AG04449 (cell line): ENCODE measurements around the gene ARID2.

Source experiments
- CTCF ChIA-PET: fragments of 350-600 bp; formaldehyde crosslinking; extraction: SDS; loops from one replicate; lab custom pipeline; 2021; ENCODE audit warnings: antibody characterized with exemption; lab: Yijun Ruan, JAX
- POLR2A ChIA-PET: fragments of 400-600, 350-600 bp; formaldehyde crosslinking; extraction: SDS; loops from one replicate; lab custom pipeline; 2020; ENCODE audit warnings: antibody characterized with exemption, inconsistent platforms; lab: Yijun Ruan, JAX
- DNase-seq: peaks from one replicate; pipeline ENCODE4 v3.0.0-alpha.2; 2010; ENCODE audit warnings: low read depth, low spot score
- H3K4me3 ChIP-seq: 2 replicates; pipeline ENCODE4 v1.5.1; 2011; ENCODE audit warnings: low read depth, mild to moderate bottlenecking, control low read depth, low read length
- TF ChIP-seq, protein P1 (sequence below): IDR thresholded peaks from one replicate; pipeline ENCODE4 v1.5.1; 2011; ENCODE audit warnings: mild to moderate bottlenecking, moderate library complexity, low read length, control low read depth, inconsistent platforms; ENCODE audit not compliant: insufficient read depth; ENCODE audit errors: missing control alignments

The ARID2 gene

GRCh38 chr12:45688183-45688582 is 41.3 kb upstream of the ARID2 start:
- TF ChIP-seq, protein P1, sequence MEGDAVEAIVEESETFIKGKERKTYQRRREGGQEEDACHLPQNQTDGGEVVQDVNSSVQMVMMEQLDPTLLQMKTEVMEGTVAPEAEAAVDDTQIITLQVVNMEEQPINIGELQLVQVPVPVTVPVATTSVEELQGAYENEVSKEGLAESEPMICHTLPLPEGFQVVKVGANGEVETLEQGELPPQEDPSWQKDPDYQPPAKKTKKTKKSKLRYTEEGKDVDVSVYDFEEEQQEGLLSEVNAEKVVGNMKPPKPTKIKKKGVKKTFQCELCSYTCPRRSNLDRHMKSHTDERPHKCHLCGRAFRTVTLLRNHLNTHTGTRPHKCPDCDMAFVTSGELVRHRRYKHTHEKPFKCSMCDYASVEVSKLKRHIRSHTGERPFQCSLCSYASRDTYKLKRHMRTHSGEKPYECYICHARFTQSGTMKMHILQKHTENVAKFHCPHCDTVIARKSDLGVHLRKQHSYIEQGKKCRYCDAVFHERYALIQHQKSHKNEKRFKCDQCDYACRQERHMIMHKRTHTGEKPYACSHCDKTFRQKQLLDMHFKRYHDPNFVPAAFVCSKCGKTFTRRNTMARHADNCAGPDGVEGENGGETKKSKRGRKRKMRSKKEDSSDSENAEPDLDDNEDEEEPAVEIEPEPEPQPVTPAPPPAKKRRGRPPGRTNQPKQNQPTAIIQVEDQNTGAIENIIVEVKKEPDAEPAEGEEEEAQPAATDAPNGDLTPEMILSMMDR, result no peak
- ChIA-PET POLR2A (no interaction called here), CTCF (no interaction called here)
- no peak overlapping the region for H3K4me3 ChIP-seq
- DNase-seq, result no peak

DNA sequence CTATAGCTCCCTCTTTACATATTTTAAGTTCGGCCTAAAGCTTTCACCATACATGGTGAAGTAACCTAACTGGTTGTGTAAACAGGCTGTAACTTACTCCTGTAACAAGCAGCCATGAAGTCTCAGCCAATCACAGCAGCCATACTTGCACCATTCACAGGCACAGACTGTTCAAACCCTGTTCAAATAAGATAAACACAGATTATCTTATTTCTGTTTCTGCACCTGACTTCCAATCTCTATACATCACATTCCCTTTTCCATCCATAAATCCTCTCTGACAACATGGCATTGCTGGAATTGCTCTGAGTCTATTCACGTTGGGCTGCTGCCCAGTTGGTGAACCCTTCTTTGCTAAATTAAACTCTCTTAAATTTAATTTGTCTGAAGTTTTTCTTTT is 34.5 kb upstream of the ARID2 start:
- no peak for DNase-seq
- TF ChIP-seq, protein P1, result no peak
- POLR2A ChIA-PET, result no interaction called here
- H3K4me3 ChIP-seq, result no peak overlapping the region
- CTCF ChIA-PET, result no interaction called here

GRCh38 chr12:45695606-45696005 is 33.9 kb upstream of the ARID2 start:
- DNase-seq, result no peak
- POLR2A ChIA-PET, result interaction anchor here (0.5 kb wide), 1 partner anchor 94 kb away, joined by 3 read pairs; no protein-coding TSS in a partner anchor
- TF ChIP-seq, protein P1, result no peak
- CTCF ChIA-PET, result no interaction called here
- no peak overlapping the region for H3K4me3 ChIP-seq

DNA sequence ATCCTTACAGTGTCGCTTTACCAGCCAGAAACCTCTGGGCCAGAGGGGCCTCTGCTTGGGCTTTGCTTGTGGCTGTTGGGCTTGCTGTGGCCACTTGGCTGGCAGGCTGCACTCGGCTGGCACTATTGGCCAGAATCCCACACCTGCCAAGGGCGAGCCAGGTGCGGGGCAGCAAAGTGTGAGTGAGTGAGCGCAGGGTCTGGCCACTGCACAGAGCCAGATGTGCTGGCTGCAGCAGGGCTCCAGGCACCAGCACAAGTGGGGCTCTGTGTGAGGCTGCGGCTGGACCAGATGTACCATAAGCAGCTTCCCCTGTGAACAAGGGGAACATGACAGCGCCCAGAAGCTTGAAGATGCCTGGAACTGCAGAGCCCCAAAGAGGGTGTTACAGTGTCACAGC is 33.5 kb upstream of the ARID2 start:
- H3K4me3 ChIP-seq, result no peak overlapping the region
- TF ChIP-seq, protein P1, result no peak
- POLR2A ChIA-PET, result interaction anchor here (0.5 kb wide), 1 partner anchor 94 kb away, joined by 3 read pairs; no protein-coding TSS in a partner anchor
- no peak for DNase-seq
- CTCF ChIA-PET, result no interaction called here

GRCh38 chr12:45697371-45697770 is 32.1 kb upstream of the ARID2 start:
- POLR2A ChIA-PET, result no interaction called here
- CTCF ChIA-PET, result no interaction called here
- TF ChIP-seq, protein P1, result no peak
- DNase-seq, result no peak
- H3K4me3 ChIP-seq, result no peak overlapping the region

DNA sequence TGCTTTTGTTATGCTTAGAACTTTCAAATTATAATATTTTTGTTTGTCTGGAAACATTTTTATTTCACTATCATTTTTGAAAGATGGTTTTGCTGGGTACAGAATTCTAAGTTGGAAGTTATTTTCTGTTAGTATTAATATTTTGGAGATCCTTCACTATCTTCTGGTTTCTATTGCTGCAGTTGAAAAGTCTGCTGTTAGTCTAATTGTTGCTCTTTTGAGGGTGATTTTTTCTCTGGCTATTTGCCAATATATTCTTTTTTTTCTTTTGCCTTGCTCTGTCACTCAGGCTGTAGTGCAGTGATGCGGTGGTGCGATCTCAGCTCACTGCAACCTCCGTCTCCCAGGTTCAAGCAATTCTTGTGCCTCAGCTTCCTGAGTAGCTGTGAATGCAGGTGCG is 28.2 kb upstream of the ARID2 start:
- ChIA-PET CTCF (interaction anchor here (0.7 kb wide), 1 partner anchor 25 kb away, joined by 3 read pairs; no protein-coding TSS in a partner anchor), POLR2A (no interaction called here)
- H3K4me3 ChIP-seq, result no peak overlapping the region
- DNase-seq, result no peak
- TF ChIP-seq, protein P1, result no peak
